SK-N-SH (cell line): ENCODE measurements around the gene ZNF605. TPM values are rescaled to one million over a fixed set of nuclear protein-coding genes. Genes with fewer than 3 reads are reported as not detected.

Experiments used
- CTCF ChIA-PET: fragments of 300-600, 350-600 bp; formaldehyde crosslinking; extraction: SDS; loops from one replicate; lab custom pipeline; 2021; lab: Yijun Ruan, JAX
- POLR2A ChIA-PET: fragments of 350-600 bp; sonication (Branson Sonifier 250); formaldehyde crosslinking; extraction: SDS; loops from one replicate; lab custom pipeline; 2020; ENCODE audit warnings: antibody characterized with exemption, inconsistent platforms; lab: Yijun Ruan, JAX
- DNase-seq: peaks from one replicate; pipeline ENCODE4 v3.0.0; 2012
- H2AFZ ChIP-seq: fragments of 200-600 bp; sonication (generic); 2 replicates; pipeline ENCODE4 v1.8.1; 2016; ENCODE audit warnings: antibody characterized with exemption, mild to moderate bottlenecking, low read depth
- H3F3A ChIP-seq: fragments of 200-600 bp; sonication (generic); replicated peaks from 2 replicates; pipeline ENCODE3; 2016; ENCODE audit warnings: antibody characterized with exemption, mild to moderate bottlenecking; ENCODE audit not compliant: insufficient read depth
- H3K27ac ChIP-seq, 2 experiments: fragments of 200-500 bp in 1 of 2; fragments of 200-600 bp in 1 of 2; sonication (Bioruptor generic) in 1 of 2; sonication (generic), shearing (Covaris generic) in 1 of 2; 2 replicates each; pipeline versions ENCODE4 v1.5.1 to v1.6.1; 2014 to 2016; ENCODE audit warnings: low read depth in 2 of 2, inconsistent platforms in 1 of 2, low read length in 1 of 2, mild to moderate bottlenecking in 1 of 2, mixed read lengths in 1 of 2
- H3K27me3 ChIP-seq: fragments of 200-600 bp; sonication (generic), shearing (Covaris generic); 2 replicates; pipeline ENCODE4 v1.6.1; 2016; ENCODE audit warnings: mixed run types; ENCODE audit not compliant: insufficient read depth
- H3K36me3 ChIP-seq, 2 experiments: fragments of 200-500 bp in 1 of 2; fragments of 200-600 bp in 1 of 2; sonication (Bioruptor generic) in 1 of 2; sonication (generic) in 1 of 2; replicated peaks in 1 of 2; 2 replicates each; pipeline versions ENCODE3 to v1.5.1; 2014 to 2016; ENCODE audit warnings: low read length in 1 of 2, mild to moderate bottlenecking in 1 of 2; ENCODE audit not compliant: insufficient read depth in 2 of 2, control insufficient read depth in 1 of 2
- H3K4me1 ChIP-seq, 2 experiments: fragments of 200-500 bp in 1 of 2; fragments of 200-600 bp in 1 of 2; sonication (Bioruptor generic) in 1 of 2; sonication (generic), shearing (Covaris generic) in 1 of 2; 2 replicates each; pipeline versions ENCODE4 v1.5.1 to v1.6.1; 2014 to 2016; ENCODE audit warnings: low read depth in 1 of 2, low read length in 1 of 2, mixed run types in 1 of 2; ENCODE audit not compliant: insufficient read depth in 2 of 2, control insufficient read depth in 1 of 2
- H3K4me2 ChIP-seq: fragments of 200-600 bp; sonication (generic), shearing (Covaris generic); 2 replicates; pipeline ENCODE4 v1.6.1; 2017; ENCODE audit warnings: mixed run types
- H3K4me3 ChIP-seq, 2 experiments: fragments of 200-500 bp in 1 of 2; fragments of 200-600 bp in 1 of 2; sonication (Bioruptor generic) in 1 of 2; sonication (generic), shearing (Covaris generic) in 1 of 2; 2 replicates each; pipeline versions ENCODE4 v1.5.1 to v1.8.1; 2014 to 2016; ENCODE audit warnings: low read depth in 2 of 2, inconsistent platforms in 1 of 2, low read length in 1 of 2, mild to moderate bottlenecking in 1 of 2, mixed read lengths in 1 of 2, moderate library complexity in 1 of 2
- H3K79me2 ChIP-seq: fragments of 200-600 bp; sonication (generic); 2 replicates; pipeline ENCODE4 v1.8.1; 2017; ENCODE audit warnings: mild to moderate bottlenecking; ENCODE audit not compliant: insufficient read depth
- H3K9ac ChIP-seq: fragments of 200-600 bp; sonication (generic); 2 replicates; pipeline ENCODE4 v1.6.1; 2017; ENCODE audit warnings: mixed run types
- H3K9me2 ChIP-seq: fragments of 200-600 bp; sonication (generic); 2 replicates; pipeline ENCODE4 v1.6.1; 2017; ENCODE audit warnings: mixed run types
- H3K9me3 ChIP-seq: fragments of 200-600 bp; sonication (generic); 2 replicates; pipeline ENCODE4 v1.6.1; 2017; ENCODE audit warnings: mixed run types, mild to moderate bottlenecking, moderate library complexity
- H4K20me1 ChIP-seq: fragments of 200-600 bp; sonication (generic); 2 replicates; pipeline ENCODE4 v1.6.1; 2017; ENCODE audit warnings: mild to moderate bottlenecking, mixed run types; ENCODE audit not compliant: insufficient read depth
- FOXM1 ChIP-seq: IDR thresholded peaks from 2 replicates; pipeline ENCODE4 v1.4.0; 2012; ENCODE audit warnings: low read depth, mild to moderate bottlenecking
- GABPA ChIP-seq: IDR thresholded peaks from 2 replicates; pipeline ENCODE4 v1.4.0; 2012; ENCODE audit warnings: low read depth, mild to moderate bottlenecking
- JUND ChIP-seq: IDR thresholded peaks from 2 replicates; pipeline ENCODE4 v1.4.0; 2012
- MEF2A ChIP-seq: IDR thresholded peaks from 2 replicates; pipeline ENCODE4 v1.4.0; 2012; ENCODE audit warnings: low read depth, borderline replicate concordance
- MXI1 ChIP-seq: IDR thresholded peaks from 2 replicates; pipeline ENCODE4 v1.6.1; 2012; ENCODE audit warnings: mild to moderate bottlenecking, low read depth, low read length, improper control_type of control experiment
- POLR2AphosphoS5 ChIP-seq: IDR thresholded peaks from 2 replicates; pipeline ENCODE4 v1.6.1; 2012; ENCODE audit warnings: low read depth, low read length
- REST ChIP-seq: IDR thresholded peaks from 2 replicates; pipeline ENCODE4 v1.6.1; 2012; ENCODE audit warnings: mild to moderate bottlenecking, low read depth, low read length, moderate library complexity
- RXRA ChIP-seq: IDR thresholded peaks from 2 replicates; pipeline ENCODE4 v1.4.0; 2012; ENCODE audit warnings: low read depth, mild to moderate bottlenecking, borderline replicate concordance
- USF2 ChIP-seq: fragments of 150-350 bp; IDR thresholded peaks from 2 replicates; pipeline ENCODE4 v1.6.1; 2017; ENCODE audit warnings: antibody characterized with exemption, low read length, low read depth, borderline replicate concordance
- WGBS: methylation state at CpG from one replicate; pipeline ENCODE4 v1.1.6; 2017; ENCODE audit warnings: low lambda C conversion rate; 5-methylcytosine and 5-hydroxymethylcytosine counted together
- polyA plus RNA-seq, 3 experiments: library from polyadenylated mRNA; depleted of rRNA; stranded (reverse); fragments of >200 nt; gene quantifications; 2 replicates each; pipeline ENCODE4 v1.2.3, GENCODE V29; 2012
- TF ChIP-seq, protein P1 (sequence below): fragments of 150-350 bp; IDR thresholded peaks from 2 replicates; pipeline ENCODE4 v1.6.1; 2016; ENCODE audit warnings: mild to moderate bottlenecking, low read depth, low read length
- TF ChIP-seq, protein P2 (sequence below): IDR thresholded peaks from 2 replicates; pipeline ENCODE4; 2012

ZNF605 gene
- polyA plus RNA-seq, 1 of the 3 experiments (the other 2 are of a cell fraction) = 4.0 TPM

DNA sequence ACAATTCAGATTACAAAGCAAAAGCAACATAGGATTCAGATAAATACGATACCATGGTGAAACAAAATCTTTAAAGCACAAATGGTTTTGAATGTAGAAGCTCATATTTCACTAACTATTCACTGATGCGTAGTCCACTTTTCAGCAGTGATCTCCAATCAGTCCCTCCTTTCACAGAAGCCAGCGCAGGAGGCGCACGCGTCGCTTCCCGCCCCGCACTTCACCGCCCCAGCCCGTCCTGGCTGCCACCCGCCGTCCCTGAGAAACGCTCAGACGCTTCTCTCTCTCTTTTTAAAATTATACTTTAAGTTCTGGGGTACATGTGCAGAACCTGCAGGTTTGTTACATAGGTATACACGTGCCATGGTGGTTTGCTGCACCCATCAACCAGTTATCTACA is 48.9 kb downstream of the ZNF605 start:
- DNase-seq = no peak
- H3K9ac ChIP-seq = no peak overlapping the region
- H3K4me3 ChIP-seq = no peak overlapping the region
- H2AFZ ChIP-seq = no peak overlapping the region
- ChIA-PET CTCF (no interaction called here), POLR2A (no interaction called here)
- no peaks in the 10 kb centered on the region for H3K36me3 ChIP-seq
- no peak overlapping the region for H3K4me2 ChIP-seq
- H4K20me1 ChIP-seq = no peaks in the 10 kb centered on the region
- no peaks in the 10 kb centered on the region for H3F3A ChIP-seq
- 31% methylated on average over 16 of the region's 16 CpGs for WGBS
- H3K9me3 ChIP-seq = no peaks in the 10 kb centered on the region; the same call in 1 of the 2 replicates
- TF ChIP-seq GABPA = no peak
- no peak for TF ChIP-seq MEF2A
- TF ChIP-seq POLR2AphosphoS5 = no peak
- no peak for TF ChIP-seq MXI1
- no peak for TF ChIP-seq USF2
- TF ChIP-seq, protein P1, sequence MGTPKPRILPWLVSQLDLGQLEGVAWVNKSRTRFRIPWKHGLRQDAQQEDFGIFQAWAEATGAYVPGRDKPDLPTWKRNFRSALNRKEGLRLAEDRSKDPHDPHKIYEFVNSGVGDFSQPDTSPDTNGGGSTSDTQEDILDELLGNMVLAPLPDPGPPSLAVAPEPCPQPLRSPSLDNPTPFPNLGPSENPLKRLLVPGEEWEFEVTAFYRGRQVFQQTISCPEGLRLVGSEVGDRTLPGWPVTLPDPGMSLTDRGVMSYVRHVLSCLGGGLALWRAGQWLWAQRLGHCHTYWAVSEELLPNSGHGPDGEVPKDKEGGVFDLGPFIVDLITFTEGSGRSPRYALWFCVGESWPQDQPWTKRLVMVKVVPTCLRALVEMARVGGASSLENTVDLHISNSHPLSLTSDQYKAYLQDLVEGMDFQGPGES = no peak
- TF ChIP-seq REST = no peak
- no peak for TF ChIP-seq JUND
- no peak for TF ChIP-seq RXRA
- TF ChIP-seq FOXM1 = no peak
- TF ChIP-seq, protein P2, sequence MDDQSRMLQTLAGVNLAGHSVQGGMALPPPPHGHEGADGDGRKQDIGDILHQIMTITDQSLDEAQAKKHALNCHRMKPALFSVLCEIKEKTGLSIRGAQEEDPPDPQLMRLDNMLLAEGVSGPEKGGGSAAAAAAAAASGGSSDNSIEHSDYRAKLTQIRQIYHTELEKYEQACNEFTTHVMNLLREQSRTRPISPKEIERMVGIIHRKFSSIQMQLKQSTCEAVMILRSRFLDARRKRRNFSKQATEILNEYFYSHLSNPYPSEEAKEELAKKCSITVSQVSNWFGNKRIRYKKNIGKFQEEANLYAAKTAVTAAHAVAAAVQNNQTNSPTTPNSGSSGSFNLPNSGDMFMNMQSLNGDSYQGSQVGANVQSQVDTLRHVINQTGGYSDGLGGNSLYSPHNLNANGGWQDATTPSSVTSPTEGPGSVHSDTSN = no peak
- no peaks in the 10 kb centered on the region for H3K9me2 ChIP-seq
- no peaks in the 10 kb centered on the region for H3K27me3 ChIP-seq
- no peaks in the 10 kb centered on the region for H3K79me2 ChIP-seq
- no peak overlapping the region for H3K27ac ChIP-seq
- H3K4me1 ChIP-seq = peaks cover 0 to 3% of the 10 kb centered on the region in 2 experiments; a peak in 1 of 4 replicates
